ENCODE data around the gene BRINP3.
"Not testable (repeated sequence)": the region's sequence is repeated elsewhere in the genome, so short reads cannot be mapped to it uniquely, and the experiment has no call there.

Gene BRINP3

DNA sequence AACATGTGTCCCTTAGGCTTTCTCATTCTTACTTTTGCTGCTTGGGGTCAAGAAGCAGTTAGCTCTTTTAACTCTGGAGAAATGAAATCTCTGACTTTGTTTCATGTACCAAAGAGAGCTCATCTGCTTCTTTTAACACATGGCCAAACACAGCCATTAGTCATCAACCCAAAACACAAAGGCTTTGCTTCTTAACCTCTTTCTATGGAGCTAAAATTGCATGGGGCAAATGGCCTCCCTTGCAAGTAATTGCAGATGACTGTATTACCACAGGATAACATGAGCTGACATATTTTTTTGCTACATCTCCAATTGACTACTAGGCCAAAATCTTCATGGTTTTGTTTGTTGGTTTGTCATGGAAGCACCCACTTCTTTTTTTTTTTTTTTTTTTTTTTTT is 300.9 kb downstream of the BRINP3 start:
- no peak for DNase-seq

DNA sequence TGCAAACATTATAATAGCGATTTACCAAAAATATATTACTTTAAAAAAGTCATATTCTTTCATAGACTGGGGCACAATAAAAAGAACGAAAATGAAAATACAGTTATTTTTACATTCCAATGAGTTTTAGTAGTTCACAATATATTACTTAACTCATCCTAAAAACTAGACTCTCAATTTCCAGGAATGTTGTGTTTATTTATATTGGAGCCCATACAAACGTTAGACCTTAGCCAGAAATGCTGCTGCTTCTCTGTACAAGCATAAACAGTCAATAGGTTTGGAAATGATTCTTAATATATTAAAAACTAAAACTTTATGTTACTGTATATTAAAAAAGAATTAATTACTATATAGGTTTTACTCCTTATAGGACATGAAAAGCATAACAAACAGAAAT is 302.3 kb downstream of the BRINP3 start:
- no peak for DNase-seq

DNA sequence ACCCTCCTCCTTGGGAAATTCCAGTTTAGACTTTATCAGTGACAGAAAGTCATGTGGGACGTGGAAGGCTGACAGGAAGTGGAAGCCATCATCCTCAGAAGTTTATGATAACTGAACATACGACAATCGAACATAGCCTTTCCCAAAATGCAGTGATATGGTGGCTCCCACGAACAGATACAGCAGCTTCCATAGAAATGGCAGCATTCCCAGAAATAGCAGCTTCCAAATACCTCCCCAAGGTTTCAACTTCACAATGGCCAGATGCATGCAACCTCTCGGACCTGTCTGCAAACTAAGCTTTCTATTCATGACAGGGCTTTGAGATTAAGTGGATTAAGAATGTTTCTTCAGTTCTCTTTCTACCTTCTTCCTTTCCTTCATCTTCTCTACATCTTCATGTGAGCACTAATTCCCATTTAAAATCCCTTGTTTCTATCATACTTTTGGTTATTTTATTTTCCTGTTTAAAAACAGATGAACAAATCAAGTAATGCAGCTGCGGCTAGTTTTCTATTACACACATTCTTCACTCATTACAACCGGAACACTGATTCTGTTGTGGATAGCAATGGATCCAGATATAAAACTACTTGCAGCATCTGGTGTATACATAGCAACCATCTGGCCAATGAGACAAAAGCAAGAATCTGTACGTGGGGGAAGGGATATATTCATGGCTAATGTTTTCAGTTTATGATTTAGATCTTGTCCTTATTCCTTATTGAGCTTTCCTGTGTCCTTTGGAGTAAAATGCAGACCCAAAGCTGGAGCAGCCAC is 304.8 kb downstream of the BRINP3 start:
- no peak for DNase-seq

DNA sequence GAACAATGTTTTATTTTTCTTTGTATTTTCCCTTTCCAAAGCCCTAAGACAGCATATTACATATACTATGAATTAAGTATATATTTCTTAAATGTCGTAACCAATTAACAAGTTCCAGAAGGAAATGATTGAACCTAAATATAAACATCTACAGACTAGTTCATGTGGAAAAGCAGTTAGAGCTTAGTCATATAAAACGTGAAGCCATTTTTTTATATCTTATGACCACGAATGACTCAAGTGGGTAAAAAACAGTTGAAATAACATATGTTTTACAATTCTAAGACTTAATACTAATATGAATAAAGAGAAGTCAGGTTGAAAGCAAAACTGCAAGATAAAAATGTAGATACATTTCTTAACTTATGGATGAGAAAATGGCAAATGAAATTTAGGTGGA is 307.3 kb downstream of the BRINP3 start:
- DNase-seq, result no peak

DNA sequence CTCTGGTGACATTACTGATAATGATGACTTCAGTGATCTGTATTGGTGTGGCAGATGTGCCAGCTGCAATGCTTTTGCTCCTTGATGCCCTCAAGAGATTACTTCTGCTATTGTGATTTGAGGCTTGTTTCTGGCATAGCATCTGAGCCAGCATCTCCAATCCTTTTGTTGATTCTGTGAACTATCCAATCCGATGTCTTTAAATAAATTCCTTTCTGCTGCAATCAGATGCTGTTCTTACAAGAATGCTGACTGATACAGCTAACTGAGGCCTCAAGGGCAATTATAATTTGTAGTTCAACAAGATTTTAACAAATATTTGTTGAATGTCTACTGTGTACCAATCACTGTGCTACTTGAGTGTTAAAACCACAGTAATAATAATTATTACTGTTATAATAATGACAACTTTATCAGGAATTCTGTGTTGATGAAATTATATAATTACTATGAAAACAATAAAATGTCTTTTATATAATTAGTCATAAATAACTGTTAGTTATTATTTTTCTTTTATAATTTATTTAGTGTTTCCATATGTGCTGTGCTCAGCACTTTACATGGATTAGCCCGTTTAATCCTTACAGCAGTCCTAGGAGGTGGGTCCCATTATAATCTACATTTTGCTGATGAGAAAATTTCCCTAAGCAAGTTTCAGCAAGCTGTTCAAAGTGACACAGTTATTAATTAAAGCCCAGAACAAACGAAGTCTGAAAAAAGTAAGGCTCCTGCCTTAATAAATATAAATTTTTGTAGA is 308.2 kb downstream of the BRINP3 start:
- no peak for DNase-seq

DNA sequence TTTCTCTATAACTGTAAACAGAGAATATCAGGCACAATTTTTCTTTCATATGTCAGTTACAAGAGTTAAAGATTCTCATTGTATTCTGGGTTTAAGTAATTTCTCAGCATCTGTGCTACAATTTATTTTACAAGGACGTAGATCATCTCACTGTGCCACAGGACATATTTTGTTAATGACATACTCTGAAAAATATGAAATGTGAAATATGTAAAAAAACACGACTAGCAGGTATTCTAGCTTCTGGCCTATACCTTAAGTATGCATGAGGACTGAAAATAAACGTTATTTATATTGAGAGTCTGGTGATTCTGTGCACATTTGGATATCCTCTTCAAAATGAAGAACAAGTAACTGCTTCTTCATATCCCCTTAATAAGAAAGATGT is 308.8 kb downstream of the BRINP3 start:
- DNase-seq, result no peak

DNA sequence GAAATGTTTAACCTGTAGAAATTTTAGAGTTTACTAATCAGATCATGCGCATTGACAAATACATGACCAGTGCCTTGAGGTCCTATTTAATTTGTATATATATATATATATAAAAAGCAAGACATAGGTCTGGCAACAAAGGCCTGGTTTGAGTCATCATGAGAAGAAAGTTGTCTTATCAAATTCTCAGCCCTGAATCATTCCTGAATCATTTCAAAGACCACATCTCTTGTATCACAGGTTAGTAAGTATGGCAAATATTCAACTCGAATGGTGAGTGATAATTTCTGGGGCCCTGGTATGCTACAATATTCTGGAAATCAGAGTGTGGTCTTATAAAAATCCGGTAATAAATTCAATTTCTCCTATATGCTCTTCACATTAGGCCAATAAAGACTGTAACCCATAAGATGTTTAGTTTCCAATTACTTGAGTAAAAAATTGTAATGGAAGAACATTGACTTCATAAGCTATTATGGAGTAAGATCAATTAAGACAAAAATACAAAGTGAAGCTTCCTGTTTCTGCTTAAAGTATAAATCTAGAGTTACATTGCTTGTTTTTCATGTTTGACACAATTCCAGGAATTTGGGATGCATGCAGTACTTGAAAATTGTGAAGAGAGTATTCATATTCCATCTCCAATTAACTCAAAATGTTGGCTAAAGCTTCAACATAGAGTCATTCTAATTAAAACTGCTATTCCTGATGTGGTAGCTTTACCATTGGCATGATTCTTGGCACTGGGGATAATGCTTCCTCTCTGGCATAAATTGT is 309.4 kb downstream of the BRINP3 start:
- no peak for DNase-seq

DNA sequence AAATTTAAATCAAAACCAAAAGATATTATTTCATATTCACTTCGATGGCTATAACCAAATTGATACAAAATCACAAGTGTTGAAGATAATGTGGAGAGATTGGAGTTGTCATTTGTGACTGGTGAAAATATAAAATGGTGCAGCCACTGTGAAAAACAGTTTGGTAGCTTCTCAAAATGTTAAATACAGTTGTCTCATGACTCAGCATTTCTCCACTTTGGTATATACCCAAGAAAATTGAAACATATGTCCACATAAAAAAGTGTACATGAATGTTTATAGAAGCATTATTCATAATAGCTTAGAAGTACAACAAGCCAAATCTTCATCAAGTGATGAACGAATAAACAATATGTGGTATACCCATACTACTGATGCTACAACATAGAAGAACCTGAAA is 318.5 kb downstream of the BRINP3 start:
- DNase-seq, result no peak

DNA sequence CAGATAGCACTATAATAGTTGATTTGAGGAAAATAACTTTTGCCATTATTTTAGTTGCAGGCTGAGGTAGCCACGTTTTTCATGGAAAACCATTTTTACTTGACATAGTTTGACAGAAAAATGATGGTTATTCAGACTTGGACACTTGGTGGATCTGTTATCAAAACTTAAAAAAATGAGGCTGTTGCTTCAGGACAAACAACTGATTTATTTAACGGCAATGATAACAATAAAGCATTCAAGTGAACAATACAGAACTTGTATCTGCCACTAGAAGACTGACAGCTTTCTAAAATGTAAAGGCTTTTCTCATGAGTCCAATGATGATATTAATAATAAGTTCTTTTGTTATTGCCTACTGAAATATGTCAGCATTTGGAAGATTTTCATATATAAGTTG is 322.9 kb downstream of the BRINP3 start:
- no peak for DNase-seq

DNA sequence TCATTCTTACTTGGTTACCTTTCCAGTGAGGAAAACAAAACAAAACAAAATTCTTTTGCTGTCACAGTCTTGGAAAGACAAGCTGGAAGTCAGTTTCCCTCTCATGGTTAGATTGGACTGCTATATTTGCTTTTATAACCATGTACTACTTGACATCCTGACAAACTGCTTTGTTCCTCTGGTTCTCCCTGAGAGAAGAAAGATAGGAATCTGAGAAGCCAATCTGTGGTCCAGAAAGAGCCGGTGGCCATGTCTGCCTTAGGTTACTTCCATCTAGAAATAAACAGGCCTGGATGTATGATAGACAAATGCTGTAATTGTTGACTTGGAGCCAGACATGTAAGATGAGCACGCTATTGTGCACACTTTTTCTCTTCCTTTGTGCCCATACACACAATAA is 330.0 kb downstream of the BRINP3 start:
- no peak for DNase-seq

DNA sequence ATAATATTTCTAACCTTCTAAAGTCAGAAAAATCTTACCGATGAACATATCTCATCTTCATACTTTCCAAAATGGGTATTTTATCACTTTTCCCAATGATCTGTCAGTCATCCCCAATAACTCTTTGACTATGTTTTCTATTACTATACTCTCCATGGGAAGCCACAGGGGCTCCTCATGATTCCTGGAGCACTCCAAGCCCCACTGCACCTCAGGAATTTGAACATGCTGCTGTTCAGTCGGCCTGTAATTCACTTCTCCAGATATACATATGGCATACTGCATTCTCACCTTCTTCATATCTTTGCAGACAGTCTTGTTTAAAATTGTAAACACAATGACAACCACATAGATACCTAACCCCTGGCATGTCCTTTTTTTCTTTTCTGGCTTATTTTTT is 333.0 kb downstream of the BRINP3 start:
- no peak for DNase-seq

DNA sequence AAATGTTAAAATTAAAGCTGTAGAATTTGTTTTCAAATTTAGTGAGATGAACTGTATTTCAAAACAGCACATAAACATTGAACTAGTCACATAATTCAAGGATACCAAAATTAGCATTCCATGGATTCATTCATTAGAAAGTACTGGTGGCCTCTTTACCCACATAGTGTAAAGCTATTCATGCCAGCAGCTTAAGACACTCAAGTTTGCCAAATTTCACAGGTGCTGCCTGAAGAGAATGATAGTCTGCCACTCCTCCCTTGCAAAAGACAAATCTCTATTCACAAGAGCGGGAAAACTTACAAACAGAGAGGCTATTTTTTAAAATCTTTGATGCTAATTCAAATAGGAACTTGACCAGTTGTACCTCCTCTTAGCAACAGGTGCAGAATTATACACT is 337.0 kb downstream of the BRINP3 start:
- DNase-seq, result no peak

DNA sequence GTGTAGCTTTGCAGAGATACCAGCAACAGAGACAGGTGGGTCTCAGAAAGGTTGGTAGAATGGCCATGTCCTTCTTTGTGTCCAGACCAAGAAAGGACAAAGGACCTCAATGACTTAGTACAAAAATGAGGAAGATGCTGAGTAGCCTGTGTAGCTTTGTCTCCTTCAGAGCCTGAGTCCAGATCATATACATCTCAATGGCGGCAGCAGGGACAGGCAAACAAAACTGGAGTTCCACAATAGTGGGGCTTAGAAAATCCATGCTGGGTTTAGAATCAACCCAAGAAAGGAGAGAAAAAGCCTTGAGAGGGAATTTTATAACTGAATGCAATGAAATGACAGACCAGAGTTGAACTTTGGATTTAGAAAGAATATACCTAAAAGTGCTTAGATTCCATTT is 339.0 kb downstream of the BRINP3 start:
- DNase-seq, result no peak

DNA sequence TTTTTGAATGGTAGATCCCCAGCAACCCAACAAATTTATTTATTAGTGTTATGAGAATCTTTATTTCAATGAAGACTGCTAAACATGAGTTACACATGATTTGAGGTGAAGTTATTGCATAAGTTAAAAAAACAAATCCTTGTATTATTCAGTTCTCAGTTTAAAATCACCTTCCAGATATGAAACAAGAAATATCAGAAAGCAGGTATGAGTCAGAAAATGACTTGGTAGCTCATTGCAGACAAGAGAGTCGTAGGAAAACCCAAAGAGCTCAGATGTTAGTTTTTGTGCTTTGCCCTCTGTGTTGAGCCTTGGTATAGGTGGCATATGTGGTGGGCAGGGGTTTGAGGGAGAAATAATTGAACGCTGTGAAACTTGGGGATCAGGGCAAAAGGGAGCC is 339.4 kb downstream of the BRINP3 start:
- no peak for DNase-seq

DNA sequence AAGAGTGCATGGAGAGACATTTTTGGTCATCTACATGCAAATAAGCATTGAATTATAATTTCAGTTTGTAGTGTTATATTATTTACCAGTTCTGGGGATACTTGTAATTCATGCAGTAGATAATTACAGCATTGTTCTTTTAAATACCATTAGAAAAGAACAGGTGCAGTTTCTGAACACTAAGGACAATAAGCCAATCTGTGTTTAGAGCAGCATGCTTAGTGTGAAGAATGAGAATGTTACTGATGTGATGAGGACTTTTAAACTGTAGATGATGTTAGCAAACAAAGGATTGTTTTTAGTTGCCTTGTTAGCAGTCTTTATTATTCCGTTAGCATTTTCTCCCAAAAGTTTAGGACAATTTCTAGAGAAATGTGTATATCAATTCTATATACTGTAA is 348.3 kb downstream of the BRINP3 start:
- DNase-seq, result no peak

DNA sequence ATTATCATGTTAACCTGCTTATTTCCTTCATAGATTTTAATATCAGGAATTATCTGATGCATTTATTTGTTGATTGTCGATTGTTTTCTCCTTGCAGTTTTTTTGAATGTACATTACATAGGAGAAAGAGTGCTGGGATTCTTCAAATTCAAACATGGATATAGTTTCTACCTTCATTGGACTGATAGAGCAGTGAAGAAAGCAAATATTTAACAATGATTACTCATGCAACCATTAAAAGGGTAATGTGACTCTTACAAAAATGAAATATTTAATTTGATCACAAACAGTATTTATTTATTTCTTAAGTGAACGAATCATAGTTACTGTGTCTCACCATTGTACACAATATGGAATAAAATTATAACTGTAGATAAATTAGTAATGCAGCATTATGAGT is 350.9 kb downstream of the BRINP3 start:
- DNase-seq, result no peak

DNA sequence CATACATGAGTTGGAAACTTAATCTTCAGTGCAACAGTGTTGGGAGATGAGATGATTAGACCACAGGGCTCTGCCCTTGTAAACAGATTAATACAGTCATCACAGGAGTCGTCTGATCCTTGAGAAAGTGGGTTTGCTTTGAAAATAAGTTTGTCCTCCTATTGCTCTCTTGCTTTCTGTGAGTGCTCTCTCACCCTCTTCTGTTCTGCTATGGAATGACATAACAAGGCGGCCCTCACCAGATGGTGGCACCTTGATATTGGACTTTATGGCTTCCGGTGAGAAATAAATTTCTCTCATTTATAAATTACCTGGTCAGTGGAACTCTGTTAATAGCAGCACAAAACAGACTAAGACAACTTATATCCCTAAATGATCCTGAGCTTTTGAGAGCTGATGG is 353.6 kb downstream of the BRINP3 start:
- DNase-seq, result no peak

DNA sequence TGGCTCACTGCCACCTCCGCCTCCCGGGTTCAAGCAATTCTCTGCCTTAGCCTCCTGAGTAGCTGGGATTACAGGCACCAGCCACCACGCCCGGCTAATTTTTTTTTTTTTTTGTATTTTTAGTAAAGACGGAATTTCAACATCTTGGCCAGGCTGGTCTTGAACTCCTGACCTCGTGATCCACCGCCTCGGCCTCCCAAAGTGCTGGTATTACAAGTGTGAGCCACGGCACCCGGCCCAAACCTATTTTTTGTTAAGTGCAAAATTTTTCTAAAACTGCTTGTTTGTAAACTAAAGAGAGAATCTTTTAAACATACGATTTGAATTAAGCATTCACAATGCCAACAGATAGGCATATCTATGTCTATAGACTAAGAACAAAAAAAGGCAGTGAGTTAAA is 357.1 kb downstream of the BRINP3 start:
- DNase-seq, result not testable (repeated sequence)

DNA sequence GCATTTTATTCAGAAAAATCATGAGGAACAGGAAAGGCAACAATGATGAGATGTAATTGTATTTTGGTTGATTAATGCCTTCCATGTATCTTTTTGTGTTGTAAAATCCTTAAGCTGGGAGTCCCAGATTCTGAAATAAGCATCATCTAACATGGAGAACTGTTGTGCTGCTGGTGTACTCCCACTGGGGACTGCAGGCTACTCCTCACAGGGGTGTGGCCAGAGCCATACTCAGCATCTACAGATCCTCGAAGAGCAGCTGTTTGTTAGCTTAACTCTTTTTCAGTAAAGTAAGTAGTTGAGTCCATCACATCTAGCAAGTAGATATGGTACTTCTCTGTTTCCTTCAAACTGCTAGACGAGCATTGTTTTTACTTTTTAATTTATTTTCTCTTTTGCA is 358.0 kb downstream of the BRINP3 start:
- no peak for DNase-seq

DNA sequence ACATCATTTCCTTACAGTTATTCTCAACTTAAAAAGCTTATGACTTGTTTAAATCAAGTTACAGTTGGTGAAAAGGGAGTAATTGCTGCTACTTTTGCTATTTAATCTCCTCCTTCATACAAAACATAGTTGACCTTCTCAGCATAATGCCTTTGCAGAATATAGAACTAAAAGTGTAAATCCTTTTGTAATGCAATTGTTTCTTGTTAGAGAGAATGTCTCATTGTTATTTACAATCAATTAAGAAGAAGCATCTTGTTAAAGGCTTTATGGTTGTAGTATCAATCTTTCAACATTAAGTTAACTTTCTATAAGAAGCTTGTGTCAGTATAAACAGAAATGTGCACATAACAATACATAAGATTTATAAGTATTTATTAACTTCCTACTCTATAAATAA is 360.7 kb downstream of the BRINP3 start:
- no peak for DNase-seq

DNA sequence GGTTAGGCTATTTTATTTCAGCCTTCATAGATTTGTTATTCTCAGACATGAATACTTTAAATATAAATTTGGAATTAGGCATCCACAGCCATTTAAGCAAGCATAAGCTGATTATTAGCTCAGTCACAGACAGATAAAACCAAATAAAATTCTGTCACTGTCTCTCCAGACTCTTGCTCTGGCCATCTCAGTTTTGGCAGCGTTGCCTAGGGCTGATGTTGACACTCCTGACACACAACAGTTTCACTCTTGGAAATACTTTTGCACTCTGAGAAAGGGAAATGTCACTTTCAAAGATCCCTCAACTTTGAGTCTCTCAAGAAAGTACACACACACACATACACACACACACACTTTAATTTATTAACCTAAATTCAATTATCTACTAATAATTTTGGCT is 372.7 kb downstream of the BRINP3 start:
- no peak for DNase-seq

DNA sequence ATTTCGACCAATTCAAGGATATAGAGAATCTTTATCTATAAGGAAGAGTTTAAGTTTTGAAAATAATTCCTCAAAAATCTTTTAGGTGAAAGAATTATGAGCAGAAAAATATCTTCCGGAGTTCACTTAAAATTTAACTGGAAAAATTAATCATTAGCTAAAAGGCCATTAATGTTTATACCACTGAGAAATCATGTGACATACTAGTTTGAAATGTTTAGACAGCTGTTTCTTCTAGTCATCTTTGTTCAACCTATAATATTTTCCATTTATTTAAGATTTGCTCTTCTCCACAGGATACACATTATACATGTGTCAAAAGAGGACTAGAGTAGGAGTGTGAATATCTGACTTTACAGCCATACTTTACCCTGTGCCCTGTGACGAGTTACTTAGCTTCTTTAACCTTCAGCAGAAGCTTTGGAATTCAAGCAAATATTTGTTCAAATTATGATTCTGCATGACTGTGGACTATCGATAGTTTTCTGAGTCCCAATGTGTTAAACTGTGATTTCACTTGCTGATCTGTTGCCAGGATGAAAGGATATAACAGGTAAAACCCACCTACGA is 374.8 kb downstream of the BRINP3 start:
- no peak for DNase-seq

DNA sequence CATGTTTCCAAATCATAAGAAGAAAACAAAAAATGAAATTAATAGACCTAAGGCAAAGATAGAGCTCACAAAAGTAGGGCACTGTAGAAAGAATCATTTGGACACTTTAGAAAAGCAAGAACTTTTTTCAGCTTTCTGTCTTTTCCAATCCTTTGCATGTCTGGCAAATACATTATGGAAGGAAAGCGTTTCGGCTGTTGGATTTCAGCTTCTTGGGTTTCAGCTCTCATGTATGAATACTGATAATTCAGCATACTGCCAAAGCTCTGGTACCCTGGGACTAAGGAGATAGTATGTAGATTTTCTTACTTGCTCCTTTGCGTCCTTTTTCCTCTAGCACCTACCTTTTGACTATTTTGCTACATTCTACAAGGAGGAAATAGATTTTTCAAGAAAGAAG is 375.9 kb downstream of the BRINP3 start:
- DNase-seq, result no peak

DNA sequence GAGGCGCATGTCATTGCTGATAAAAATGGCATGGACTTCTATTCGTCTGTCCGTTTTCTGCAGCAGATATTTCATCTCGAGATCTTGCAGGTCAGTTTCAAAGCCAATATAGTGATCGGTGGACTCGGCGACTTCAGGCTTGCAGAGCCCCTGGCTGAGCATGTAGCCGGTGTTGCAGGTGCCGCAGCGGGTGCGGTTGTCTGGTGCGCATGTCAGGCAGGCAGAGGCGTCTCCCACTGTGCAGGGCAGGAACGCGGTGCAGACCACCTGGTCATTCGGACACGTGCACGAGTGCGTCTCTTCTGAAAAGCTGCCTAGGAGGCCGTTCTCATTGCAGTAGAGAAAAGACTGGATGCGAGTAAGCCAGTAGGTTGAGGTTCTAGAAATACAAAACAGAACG is 378.9 kb downstream of the BRINP3 start:
- no peak for DNase-seq
